Ovary (tissue), 9 donors: Measurements from ENCODE around the gene COA3. TPM values are rescaled to one million over a fixed set of nuclear protein-coding genes. Genes with fewer than 3 reads are reported as not detected.

Experiments
- DNase-seq, 5 donors: peaks; one replicate each; pipeline ENCODE4 v3.0.0-alpha.2; 2019 to 2020
- H3K27ac ChIP-seq, 2 donors: fragments of 200-600 bp; one replicate each; pipeline versions ENCODE4 v1.5.1 to v1.8.0; 2019 to 2022
- H3K27me3 ChIP-seq: fragments of 200-600 bp; one replicate; pipeline ENCODE4 v1.8.0; 2022
- H3K36me3 ChIP-seq: fragments of 200-600 bp; sonication (generic); one replicate; pipeline ENCODE4 v1.5.1; 2019
- H3K4me1 ChIP-seq: one replicate; pipeline ENCODE4 v1.8.1; 2013; ENCODE audit warnings: mild to moderate bottlenecking, moderate library complexity; ENCODE audit not compliant: insufficient read depth
- H3K4me3 ChIP-seq: fragments of 200-600 bp; sonication (generic); one replicate; pipeline ENCODE4 v1.5.1; 2017
- H3K9me3 ChIP-seq, 2 donors: fragments of 200-600 bp in 1 of 2; sonication (generic) in 1 of 2; one replicate each; pipeline versions ENCODE4 v1.5.1 to v1.8.1; 2013 to 2019; ENCODE audit warnings: mild to moderate bottlenecking in 1 of 2, moderate library complexity in 1 of 2
- EP300 ChIP-seq: sonication (generic); formaldehyde crosslinking; IDR thresholded peaks from one replicate; pipeline ENCODE4 v1.6.1; 2017; ENCODE audit warnings: antibody characterized with exemption
- POLR2A ChIP-seq: fragments of 450-650 bp; IDR thresholded peaks from one replicate; pipeline ENCODE4 v1.6.1; 2017; ENCODE audit warnings: antibody characterized with exemption, mild to moderate bottlenecking, moderate library complexity
- WGBS, 3 donors: extraction: QIAGEN DNeasy Blood & Tissue Kit in 1 of 3; methylation state at CpG; one replicate each; pipeline versions ENCODE4 v1.1.5 to v1.1.7; 2013 to 2017; 5-methylcytosine and 5-hydroxymethylcytosine counted together
- intact Hi-C, 4 donors: fragments of 100-400 bp; cut with DNase I; formaldehyde crosslinking; loops; one replicate each; pipeline versions ENCODE4 v1.11.0 to v1.15.1; 2022 to 2023
- polyA plus RNA-seq, 2 donors: library from polyadenylated mRNA; stranded (reverse); fragments of 200-250 nt in 1 of 2; fragments of 350-450 nt in 1 of 2; fragmentation: Illumina TruSeq in 1 of 2; extraction: RNeasy Lipid Tissue Mini Kit (QIAGEN cat#74804) in 1 of 2; gene quantifications; one replicate each; pipeline ENCODE4 v1.2.3, GENCODE V29; 2013 to 2014
- total RNA-seq, 7 donors: library from RNA; depleted of rRNA in 2 of 7; stranded (reverse); fragments of >200 nt in 2 of 7; fragmentation: NEBNext Ultra II Directional in 3 of 7; extraction: Animal tissue kit (Norgen Biotek cat#: 25700) in 3 of 7; gene quantifications; one replicate each; pipeline versions ENCODE4 v1.1.0 to v1.2.4, GENCODE V29; 2016 to 2023
- TF ChIP-seq, protein P1 (sequence below), 3 donors: fragments of 450-650 bp in 2 of 3; fragments of 200-600 bp in 1 of 3; IDR thresholded peaks; one replicate each; pipeline versions ENCODE4 v1.5.1 to v1.8.0; 2016 to 2022; ENCODE audit warnings: antibody characterized with exemption in 3 of 3, mild to moderate bottlenecking in 1 of 3
- donor health status: DM: no; HTN: no; CAD: no; lungs with moderate emphysema.
- donor health status: DM: no; HTN: no; CAD: no.
- donor health status: Bipolar disorder and iron deficiency.
- donor health status: DM: yes; HTN: yes; CAD: no.
- donor health status: DM: no; HTN: no; CAD: no.
- donor health status: DM: yes; HTN: yes; CAD: no.

Gene COA3
- total and polyA plus RNA-seq, 9 donors, result 49.1 to 80.0 (median 64.0) TPM

GRCh38 chr17:42814633-42815399, 16.3 kb upstream of the COA3 start:
- Histone ChIP-seq H3K4me1 (no peaks in the 10 kb centered on the region), H3K4me3 (no peak overlapping the region), H3K9me3 (no peaks in the 10 kb centered on the region), H3K27ac (no peak overlapping the region), H3K36me3 (no peaks in the 10 kb centered on the region), H3K27me3 (no peaks in the 10 kb centered on the region)
- WGBS, 3 donors, result 55 to 67% (median 66%) methylated on average over 8 of the region's 8 CpGs
- intact Hi-C loops, result loop anchor here in 1 of 4 donors (5.0 kb wide), 1 partner anchor 348 kb away; no protein-coding TSS in a partner anchor
- TF ChIP-seq EP300 (no peak), POLR2A (no peak)
- DNase-seq, result no peak

- no peaks in the 10 kb centered on the region for H3K4me1 ChIP-seq
- H3K27ac ChIP-seq, result peak overlapping the region in 1 of 2 donors; percentile 24
- intact Hi-C loops, result no loop called here
- TF ChIP-seq EP300, result no peak
- TF ChIP-seq POLR2A, result no peak
- TF ChIP-seq, protein P1, sequence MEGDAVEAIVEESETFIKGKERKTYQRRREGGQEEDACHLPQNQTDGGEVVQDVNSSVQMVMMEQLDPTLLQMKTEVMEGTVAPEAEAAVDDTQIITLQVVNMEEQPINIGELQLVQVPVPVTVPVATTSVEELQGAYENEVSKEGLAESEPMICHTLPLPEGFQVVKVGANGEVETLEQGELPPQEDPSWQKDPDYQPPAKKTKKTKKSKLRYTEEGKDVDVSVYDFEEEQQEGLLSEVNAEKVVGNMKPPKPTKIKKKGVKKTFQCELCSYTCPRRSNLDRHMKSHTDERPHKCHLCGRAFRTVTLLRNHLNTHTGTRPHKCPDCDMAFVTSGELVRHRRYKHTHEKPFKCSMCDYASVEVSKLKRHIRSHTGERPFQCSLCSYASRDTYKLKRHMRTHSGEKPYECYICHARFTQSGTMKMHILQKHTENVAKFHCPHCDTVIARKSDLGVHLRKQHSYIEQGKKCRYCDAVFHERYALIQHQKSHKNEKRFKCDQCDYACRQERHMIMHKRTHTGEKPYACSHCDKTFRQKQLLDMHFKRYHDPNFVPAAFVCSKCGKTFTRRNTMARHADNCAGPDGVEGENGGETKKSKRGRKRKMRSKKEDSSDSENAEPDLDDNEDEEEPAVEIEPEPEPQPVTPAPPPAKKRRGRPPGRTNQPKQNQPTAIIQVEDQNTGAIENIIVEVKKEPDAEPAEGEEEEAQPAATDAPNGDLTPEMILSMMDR (IDR thresholded peaks at IDR 0.05), result no peak
- no peaks in the 10 kb centered on the region for H3K9me3 ChIP-seq
- peak; percentile 60 to 76 (median 65) for DNase-seq
- H3K4me3 ChIP-seq, result no peak overlapping the region
- H3K27me3 ChIP-seq, result no peaks in the 10 kb centered on the region
- 4 to 9% (median 9%) methylated on average over 3 of the region's 3 CpGs for WGBS, 3 donors
- H3K36me3 ChIP-seq, result no peaks in the 10 kb centered on the region
Measured at GRCh38 chr17:42809250-42809649, 10.7 kb upstream of the COA3 start.

GRCh38 chr17:42806249-42806648, 7.7 kb upstream of the COA3 start:
- no peak overlapping the region for H3K27ac ChIP-seq
- intact Hi-C loops, result no loop called here
- H3K4me3 ChIP-seq, result no peak overlapping the region
- 87 to 94% (median 94%) methylated on average over 1 of the region's 1 CpG for WGBS, 3 donors
- no peaks in the 10 kb centered on the region for H3K9me3 ChIP-seq
- no peak for TF ChIP-seq POLR2A
- TF ChIP-seq, protein P1 (IDR thresholded peaks at IDR 0.05), result no peak
- TF ChIP-seq EP300, result no peak
- DNase-seq, result no peak
- H3K27me3 ChIP-seq, result no peaks in the 10 kb centered on the region
- no peaks in the 10 kb centered on the region for H3K4me1 ChIP-seq
- no peaks in the 10 kb centered on the region for H3K36me3 ChIP-seq

DNA sequence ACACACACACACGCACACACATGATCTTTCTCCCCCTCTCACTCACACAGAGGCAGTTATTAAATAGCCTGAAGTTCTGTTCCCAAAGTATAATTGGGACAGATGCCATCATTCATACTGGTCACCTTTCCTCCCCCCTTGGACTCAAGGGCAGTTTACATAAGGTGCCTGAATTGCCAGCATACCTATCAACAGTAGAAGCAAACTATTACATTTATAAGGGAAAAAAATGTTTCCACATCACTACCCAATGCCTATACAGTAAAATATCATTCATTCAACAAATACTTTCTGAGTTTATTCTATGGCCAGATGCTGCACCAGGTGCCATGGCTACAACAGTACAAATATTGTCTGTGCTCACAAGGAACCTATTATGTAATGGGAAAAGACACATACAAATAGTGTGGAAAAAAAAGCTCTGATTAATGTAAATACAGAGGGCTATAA, 6.4 kb upstream of the COA3 start:
- WGBS, 3 donors, result 86 to 93% (median 91%) methylated on average over 1 of the region's 1 CpG
- no peaks in the 10 kb centered on the region for H3K4me1 ChIP-seq
- no peak for DNase-seq
- no peak overlapping the region for H3K27ac ChIP-seq
- no peaks in the 10 kb centered on the region for H3K36me3 ChIP-seq
- intact Hi-C loops, result no loop called here
- H3K27me3 ChIP-seq, result no peaks in the 10 kb centered on the region
- no peak for TF ChIP-seq EP300
- no peak for TF ChIP-seq POLR2A
- TF ChIP-seq, protein P1 (IDR thresholded peaks at IDR 0.05), result no peak
- no peak overlapping the region for H3K4me3 ChIP-seq
- no peaks in the 10 kb centered on the region for H3K9me3 ChIP-seq
